HG02970 (cell line): ENCODE data around the gene PRPF4.
A peak's percentile ranks its signal among the peaks of the same experiment; 100 is the strongest.
"Not testable (repeated sequence)": the region's sequence is repeated elsewhere in the genome, so short reads cannot be mapped to it uniquely, and the experiment has no call there.

Experiments
- ATAC-seq: cut with Tn5 transposase; IDR thresholded peaks from one replicate; pipeline ENCODE4 v1.9.1; 2021; ENCODE audit warnings: mild to moderate bottlenecking, moderate library complexity, moderate number of reproducible peaks; ENCODE audit not compliant: unreplicated experiment, low FRiP score

The PRPF4 gene

DNA sequence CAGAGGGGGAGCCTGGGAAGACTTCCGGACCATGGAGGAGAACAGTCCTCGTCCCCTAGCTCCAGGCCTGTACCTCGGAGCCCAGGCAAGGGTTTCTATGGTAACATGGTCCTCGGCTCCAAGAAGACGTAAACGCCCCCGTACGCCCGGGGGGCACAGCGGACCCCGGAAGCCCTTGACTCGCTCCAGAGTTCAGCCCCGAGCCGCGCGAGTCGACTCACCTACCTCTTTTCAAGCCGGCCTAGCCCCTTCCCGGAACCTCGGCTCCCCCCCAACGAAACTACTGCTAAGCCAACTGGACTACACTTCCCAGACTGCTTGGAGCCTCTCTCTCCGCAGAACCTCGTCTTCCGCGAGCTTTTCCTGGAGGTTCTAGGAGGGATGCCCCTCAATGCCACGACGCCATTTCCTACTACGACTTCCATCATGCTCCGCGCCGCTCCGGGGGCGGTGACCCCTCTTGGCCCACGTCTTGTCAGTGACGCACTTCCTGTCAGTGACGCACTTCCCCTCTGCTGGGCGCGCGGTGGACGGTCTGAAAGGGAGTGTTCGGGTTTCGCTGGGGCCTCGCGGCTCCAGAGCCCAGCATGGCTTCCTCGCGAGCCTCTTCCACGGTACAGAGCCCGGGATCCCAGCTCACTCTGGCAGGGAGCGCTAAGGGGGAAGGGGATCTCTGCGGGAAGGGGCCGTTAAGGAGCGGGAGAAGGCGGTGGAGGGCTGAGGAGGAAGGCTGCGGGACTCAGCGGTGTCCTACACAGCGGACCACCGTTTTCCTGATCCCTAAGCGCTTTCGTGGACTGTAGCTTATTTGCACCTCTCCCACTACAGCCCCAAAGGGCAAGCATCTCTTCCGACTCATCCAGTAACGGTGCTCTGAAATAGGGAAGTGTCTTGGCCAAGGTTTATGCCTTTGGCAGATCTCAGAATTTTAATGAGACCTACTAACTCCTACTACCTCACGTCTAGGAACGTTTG lies at the start of gene PRPF4, which contains the start of gene CDC26:
Gene PRPF4 (plus strand): TSS at position 502 of the 975 bp plus-strand sequence. CDS start 86 bp downstream, at position 588.
Gene CDC26 (minus strand): TSS at position 416 of the 975 bp plus-strand sequence. CDS start 3,065 bp downstream, outside the sequence.
- peak; percentile 98 for ATAC-seq

DNA sequence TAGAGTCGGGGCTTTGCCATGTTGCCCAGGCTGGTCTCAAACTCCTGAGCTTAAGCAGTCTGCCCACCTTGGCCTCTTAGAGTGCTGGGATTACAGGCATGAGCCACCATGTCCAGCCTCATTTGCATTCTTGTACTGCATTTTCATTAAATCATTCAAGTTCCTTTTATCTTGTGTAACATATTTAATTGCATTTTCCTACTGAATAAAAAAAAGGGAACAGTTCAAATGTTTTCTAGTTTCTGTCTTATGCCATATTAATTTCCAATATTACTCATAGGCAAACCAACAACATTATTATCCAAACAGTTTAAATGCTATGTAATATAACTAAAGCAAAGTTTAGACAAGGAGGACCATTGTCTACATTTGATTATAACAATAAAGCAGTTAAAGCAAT lies 48.0 kb upstream of the PRPF4 start:
- ATAC-seq, result no peak

DNA sequence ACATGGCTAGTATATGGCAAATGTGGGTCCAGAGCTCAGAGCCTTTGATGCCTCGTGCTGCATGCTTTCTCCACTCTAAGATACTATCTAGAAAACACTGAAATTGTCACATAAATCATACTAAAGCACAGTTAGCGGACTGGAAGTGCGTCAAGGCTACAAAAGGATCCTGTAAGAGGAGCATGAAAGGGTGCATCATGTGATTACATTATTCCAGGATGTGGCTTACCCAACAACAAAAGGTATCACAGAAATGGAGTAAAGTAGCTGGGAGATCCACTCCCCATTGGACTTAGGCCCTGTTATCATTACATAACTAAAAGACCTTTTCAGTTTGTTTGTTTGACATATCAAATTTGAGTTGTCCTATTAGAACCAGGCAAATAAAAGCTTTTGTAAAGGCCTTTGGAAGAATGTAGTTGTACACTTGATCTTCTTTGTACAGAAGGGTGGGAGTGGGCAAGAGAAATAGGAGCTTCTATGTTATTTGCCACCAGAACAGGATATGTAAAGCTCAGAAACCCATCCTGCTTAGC lies 47.3 kb upstream of the PRPF4 start:
- ATAC-seq, result no peak

DNA sequence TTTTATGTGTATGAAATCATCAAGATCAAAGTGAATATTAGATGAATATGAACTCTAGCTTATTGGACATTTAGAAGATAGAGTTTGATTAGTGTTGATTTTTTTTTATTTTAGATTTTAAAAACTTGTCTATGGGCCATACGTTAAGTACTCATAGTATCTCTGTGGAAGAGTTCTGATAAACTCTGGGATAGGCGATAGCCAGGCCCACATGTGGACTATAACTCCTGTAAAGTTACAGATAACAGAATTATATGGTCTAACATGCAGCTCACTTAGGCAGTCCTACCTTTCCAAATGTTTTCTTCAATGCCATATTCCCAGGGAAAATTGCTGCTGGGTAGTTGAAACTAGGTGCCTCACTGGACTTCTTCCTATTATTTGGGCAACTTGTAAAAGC lies 43.8 kb upstream of the PRPF4 start:
- ATAC-seq, result no peak

DNA sequence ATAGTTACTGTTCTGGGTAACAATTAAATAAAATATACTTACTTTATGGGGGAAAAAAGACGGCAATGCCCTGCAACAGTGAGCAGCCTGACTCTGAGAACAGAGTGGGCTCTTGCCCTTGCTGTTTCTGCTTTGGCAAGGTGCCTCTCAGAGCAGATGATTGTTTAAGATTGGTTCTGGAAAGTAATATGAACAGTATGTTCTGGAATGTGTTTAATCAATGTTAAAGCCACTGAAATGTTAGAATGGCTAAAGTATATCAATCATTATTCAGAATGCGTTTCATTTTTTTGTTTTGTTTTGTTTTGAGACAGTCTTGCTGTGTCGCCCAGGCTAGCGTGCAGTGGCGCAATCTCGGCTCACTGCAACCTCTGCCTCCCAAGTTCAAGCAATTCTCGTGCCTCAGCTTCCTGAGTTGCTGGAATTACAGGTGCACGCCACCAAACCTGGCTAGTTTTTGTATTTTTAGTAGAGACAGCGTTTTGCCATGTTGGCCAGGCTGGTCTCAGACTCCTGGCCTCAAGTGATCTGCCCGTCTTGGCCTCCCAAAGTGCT lies 39.7 kb upstream of the PRPF4 start:
- ATAC-seq, result not testable (repeated sequence)

DNA sequence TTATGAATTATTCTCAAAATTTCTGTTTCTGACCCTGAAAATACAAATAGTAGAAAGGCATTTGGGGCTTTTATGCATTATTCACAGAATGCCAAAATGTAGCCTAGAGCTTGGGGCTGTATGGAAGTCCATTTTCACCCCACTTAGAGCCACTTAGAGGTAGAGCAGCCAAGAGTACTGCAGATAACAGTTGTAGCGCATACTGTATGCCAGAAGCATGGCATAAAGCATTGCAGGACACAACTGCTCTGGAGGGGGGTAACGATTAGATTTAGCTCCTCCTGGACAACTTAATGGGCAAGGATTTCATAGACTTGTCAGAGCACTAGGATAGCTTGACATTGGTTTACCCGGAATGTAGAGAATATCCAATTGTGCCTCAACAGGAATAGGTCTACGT lies 38.4 kb upstream of the PRPF4 start:
- no peak for ATAC-seq

DNA sequence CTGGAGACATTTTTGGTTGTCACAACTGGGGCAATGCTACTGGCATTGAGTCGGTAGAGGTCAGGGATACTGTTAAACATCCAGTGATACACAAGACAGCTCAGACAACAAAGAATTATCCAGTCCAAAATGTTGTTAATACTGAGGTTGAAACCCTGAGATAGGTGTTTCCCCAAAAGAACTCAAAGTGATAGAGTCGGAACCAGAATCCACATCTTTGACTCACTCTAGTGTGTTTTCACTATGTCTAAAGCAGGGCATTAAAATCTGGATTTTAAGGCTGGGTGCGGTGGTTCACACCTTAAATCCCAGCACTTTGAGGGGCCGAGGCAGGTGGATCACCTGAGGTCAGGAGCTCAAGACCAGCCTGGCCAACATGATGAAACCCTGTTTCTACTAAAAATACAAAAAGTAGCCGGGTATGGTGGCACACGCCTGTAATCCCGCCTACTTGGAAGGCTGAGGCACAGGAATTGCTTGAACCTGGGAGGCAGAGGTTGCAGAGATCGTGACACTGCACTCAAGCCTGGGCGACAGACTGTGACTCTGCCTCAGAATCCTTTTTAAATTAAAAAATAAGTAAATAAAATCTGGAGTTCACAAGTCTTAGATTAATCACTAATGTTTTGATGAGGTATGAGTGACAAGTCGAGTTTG lies 37.1 kb upstream of the PRPF4 start:
- no peak for ATAC-seq

DNA sequence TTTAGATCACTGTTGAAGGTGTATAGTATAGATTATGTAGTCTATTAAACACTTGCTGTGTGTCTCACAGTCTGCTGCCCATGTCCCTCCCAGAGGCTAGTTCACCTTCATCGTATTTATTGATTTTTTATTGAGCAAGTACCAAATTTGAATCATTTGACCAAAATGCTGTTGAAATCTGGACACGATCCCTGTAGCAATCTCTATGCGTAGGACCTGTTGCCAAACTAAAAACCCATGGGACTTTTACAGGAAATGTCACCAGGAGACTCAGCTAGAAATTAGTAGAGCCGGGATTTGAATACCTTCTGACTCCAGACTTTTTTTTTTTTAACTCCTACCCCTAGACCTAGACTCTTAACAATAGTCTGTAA lies 36.6 kb upstream of the PRPF4 start:
- ATAC-seq, result no peak

DNA sequence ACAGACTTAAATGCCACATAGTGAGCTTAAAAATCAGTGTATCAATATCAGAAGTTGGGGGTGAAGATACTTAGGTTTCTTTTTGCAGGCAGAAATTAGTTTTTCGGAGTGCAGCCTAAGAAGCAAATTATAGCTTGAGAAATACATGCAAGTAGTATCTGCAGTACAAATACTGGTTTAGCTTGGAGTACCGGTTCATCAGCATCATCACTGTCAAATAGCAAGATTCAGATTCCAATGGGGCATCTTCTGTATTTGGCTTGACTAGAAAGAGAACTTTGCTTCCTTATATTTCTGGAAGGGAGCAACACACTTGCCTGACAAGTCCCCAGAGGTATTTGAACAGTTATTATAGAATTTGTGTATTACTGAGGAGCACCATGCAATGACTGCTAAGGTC lies 34.3 kb upstream of the PRPF4 start:
- ATAC-seq, result no peak

DNA sequence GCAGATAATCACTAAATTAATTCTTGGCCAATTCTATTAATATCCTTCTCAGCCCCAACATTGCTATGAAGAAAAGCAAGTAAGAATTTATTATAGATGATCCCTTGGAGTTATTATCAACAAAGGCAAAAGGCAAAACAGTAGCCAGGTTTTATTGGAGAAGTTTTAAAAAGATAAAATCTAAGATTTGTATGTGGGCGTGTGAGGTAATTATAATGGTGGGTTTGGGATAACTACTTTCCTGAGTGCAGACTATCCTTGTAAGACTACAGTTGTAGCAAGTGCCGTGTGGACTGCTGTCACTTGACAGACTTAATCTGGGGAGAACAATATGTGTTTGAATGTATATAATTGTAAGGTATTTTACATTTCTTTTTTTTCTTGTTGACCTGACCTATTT lies 30.9 kb upstream of the PRPF4 start:
- ATAC-seq, result no peak

DNA sequence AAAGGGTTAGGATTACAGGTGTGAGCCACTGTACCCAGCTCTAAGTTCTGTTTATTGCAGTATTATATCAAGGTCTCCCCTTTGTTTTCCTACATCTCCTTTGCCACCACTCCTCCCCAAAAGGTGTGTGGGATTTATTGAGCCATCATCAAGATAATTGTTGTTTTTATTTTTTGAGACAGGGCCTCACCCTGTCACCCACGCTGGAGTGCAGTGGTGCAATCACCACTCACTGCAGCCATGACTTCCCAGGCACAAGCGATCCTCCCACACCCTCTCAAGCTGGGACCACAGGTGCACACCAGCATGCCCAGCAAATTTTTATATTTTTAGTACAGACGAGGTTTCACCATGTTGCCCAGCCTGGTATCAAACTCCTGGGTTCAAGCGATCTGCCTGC lies 29.6 kb upstream of the PRPF4 start:
- ATAC-seq, result no peak

DNA sequence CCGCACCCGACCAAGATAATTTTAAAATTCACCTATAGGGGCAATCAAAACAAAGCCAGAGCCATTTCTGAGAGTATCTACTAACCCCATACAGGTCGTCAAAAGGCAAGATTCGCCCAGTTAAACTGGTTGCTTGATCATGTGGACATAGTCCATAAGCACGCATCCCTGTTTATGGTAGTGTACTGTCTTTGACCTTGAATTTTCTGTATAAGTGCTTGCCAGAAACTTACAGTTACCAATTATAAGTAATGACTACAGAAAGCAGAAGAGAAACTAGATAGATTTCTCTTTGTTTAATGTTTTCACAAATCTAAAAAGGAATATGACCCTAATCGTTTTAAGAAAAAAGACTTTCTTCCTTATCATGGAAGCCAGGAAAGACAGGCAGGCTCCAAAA lies 28.5 kb upstream of the PRPF4 start:
- no peak for ATAC-seq

DNA sequence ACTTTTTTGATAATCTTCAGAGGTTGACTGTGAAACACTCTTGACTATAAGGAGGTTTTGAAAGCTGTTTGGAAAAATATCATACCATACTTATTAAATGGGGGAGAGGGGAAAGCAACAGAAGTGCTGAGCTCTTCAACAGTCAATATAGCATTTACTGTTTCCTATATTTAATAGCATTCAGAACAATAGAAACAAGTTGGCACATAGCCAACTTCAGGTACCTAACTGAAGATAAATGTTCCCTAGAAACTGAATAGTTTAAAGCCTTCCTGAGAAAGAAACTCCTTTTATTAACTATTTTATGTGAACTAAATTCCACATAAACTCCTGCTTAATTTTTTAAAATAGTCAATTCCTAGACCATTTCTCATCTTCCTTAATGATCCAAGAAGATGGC lies 27.8 kb upstream of the PRPF4 start:
- ATAC-seq, result no peak

DNA sequence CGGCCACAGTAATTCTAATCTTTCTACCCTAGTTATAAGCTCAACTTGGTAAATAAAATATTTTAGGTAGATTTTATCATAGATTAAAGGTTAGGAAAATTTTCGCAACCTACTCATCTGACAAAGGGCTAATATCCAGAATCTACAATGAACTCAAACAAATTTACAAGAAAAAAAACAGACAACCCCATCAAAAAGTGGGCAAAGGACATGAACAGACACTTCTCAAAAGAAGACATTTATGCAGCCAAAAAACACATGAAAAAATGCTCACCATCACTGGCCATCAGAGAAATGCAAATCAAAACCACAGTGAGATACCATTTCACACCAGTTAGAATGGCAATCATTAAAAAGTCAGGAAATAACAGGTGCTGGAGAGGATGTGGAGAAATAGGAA lies 25.8 kb upstream of the PRPF4 start:
- not testable (repeated sequence) for ATAC-seq

DNA sequence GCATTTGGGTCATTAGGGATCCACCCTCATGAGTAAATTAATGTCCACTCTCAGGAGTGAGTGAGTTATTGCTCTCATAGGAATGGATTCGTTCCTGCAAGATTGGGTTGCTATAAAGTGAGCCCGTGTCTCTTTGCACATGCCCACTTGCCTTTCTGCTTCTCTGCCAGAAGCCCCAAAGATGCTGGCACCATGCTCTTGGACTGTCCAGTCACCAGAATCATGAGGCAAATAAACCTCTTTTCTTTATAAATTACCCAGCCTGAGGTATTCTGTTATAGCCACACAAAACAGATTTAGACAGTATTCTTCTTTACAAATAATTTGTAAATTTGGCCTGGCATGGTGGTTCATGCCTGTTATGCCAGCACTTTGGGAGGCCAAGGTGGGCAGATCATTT lies 24.7 kb upstream of the PRPF4 start:
- ATAC-seq, result no peak

DNA sequence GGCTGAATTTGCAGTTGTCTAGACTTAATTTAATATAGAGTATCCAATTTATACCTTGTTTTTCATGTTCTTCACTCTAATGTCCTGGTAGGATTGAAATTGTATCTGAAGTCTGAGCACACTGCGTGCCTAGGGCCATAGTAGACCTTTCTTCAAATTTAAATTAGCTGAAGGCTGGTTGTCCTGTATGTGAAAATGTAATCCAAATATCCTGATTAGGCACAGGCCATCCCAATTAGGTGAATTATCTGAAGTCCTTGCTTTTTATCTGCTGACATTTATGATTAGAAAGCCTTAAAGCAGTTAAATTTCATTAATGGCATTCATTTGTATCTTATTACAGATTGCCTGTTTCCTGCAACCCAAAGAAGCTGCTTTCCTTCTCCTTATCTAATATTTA lies 20.5 kb upstream of the PRPF4 start:
- ATAC-seq, result no peak

DNA sequence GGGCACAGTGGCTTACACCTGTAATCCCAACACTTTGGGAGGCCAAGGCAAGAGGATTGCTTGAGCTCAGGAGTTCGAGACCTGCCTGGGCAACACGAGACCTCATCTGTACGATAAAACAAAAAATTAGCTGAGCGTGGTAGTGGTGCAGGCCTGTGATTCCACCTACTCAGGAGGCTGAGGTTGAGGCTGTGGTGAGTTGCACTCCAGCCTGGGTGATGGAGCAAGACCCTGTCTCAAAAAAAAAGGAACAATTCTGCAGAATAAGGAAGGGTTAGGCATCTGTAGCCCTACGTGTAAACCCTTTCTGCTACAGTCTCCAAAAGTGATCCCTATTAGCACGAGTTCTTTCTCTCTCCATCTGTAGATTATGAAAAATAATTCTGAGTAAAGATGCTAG lies 20.0 kb upstream of the PRPF4 start:
- ATAC-seq, result no peak

DNA sequence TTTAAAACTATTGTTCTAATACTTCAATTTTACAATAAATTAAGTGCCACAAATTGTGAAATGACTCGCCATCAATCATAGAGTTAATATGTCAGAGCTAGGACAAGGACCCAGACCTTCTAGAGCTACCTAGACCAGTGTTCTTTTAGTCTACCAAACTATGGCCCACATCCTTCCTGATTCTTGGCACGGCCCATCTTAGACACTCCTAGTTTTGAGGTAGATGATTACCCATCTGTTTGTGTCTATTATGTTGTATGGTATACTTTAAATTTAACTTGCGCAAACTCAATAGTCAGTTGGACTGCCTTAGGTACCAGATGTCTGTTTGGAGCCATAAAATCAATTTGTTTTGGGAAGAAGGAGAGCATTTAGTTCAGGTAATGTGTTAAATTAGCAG lies 17.6 kb upstream of the PRPF4 start:
- no peak for ATAC-seq

DNA sequence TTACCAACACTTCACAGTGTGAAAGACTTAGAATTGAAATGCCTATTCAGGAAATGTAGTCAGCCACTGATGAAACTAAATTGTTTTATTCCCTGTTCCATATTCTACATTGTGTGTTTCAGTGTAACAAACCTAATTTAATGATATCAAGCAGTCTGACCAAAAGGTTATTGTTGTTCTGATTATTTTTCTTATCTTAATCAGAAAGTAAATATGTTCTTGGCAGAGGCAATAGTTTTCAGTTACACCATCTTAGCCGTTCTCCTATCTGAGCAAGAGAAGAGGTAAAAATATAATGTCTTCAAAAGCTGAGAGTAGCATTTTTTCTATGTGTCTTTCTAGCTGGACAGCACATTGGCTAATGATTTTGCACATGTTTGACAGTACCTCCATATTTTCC lies 17.2 kb upstream of the PRPF4 start:
- ATAC-seq, result no peak

DNA sequence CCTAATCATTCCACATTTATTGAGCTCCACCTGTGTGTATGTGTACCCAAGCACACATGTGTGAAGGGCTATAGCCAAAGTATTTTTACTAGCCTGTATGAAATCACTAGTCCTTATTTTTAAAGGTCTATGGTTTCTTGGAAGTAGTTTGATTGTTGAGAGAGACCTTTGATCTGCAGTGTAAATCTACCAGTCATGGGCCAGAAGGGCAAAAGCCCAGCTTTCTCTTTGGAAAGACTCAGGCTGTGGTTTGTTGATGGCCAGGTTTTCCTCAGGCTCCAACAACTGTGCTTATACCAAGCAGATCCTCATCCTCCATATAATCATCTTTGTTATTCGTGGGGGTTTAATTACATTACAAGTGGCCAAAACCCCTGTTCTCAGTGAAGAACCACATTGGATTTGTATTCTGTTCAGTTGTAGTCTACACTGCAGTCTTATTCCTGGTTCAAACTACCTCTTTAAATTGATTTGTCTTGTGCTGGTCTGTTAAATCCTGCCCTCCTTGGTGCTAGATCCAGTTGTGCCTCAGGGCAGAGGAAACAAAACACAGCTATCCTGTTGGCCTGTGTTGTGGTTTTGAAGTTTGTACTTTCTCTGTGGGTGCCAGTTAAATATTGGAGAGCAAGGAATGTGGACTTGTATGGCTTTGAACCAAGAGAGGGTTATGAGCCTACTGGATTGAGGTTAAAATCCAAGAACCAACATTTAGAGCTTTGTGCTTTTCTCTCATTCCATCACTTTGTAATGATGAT lies 13.4 kb upstream of the PRPF4 start:
- no peak for ATAC-seq
